Posterior cingulate gyrus (tissue), 11 donors: ENCODE data around the gene ACTC1.
"Not testable (repeated sequence)": the region's sequence is repeated elsewhere in the genome, so short reads cannot be mapped to it uniquely, and the experiment has no call there.

Source experiments
- DNase-seq, 10 donors: peaks; one replicate each; pipeline versions ENCODE4 v3.0.0 to v3.0.0-alpha.2; 2020 to 2021; ENCODE audit warnings: mixed read lengths in 3 of 10
- intact Hi-C: fragments of 100-400 bp; cut with DNase I; formaldehyde crosslinking; loops from one replicate; pipeline ENCODE4 v1.15.1; 2023

Gene ACTC1

GRCh38 chr15:34795267-34796081, at the start of gene ACTC1:
Gene ACTC1, minus strand, starts transcription at chr15:34795549. Its CDS starts 741 bp downstream, at chr15:34794808.
- intact Hi-C loops = loop anchor here (10.0 kb wide), 1 partner anchor 99 kb away; no protein-coding TSS in a partner anchor
- peak in 7 of 10 donors; percentile 19 to 87 (median 38) for DNase-seq

GRCh38 chr15:34841262-34841725, 45.9 kb upstream of the ACTC1 start:
- intact Hi-C loops = no loop called here
- DNase-seq = no peak

GRCh38 chr15:34838282-34838681, 42.9 kb upstream of the ACTC1 start:
- DNase-seq = no peak
- intact Hi-C loops = no loop called here

- DNase-seq = no peak
- intact Hi-C loops = no loop called here
Measured at GRCh38 chr15:34837246-34838016, 42.1 kb upstream of the ACTC1 start.

- intact Hi-C loops = no loop called here
- DNase-seq = no peak
Measured at GRCh38 chr15:34828145-34828911, 33.0 kb upstream of the ACTC1 start.

GRCh38 chr15:34821831-34822230, 26.5 kb upstream of the ACTC1 start:
- DNase-seq = no peak
- intact Hi-C loops = no loop called here

- intact Hi-C loops = no loop called here
- no peak for DNase-seq
Measured at GRCh38 chr15:34820110-34820509, 24.8 kb upstream of the ACTC1 start.

GRCh38 chr15:34818526-34818925, 23.2 kb upstream of the ACTC1 start:
- intact Hi-C loops = no loop called here

GRCh38 chr15:34815836-34816235, 20.5 kb upstream of the ACTC1 start:
- DNase-seq = no peak
- intact Hi-C loops = no loop called here

More at GRCh38 chr15:34818526-34818925, 23.2 kb upstream of the ACTC1 start:
- DNase-seq = no peak

- intact Hi-C loops = no loop called here
- DNase-seq = no peak
Measured at GRCh38 chr15:34813446-34814190, 18.3 kb upstream of the ACTC1 start.

GRCh38 chr15:34812868-34813365, 17.6 kb upstream of the ACTC1 start:
- intact Hi-C loops, DNase-seq: not testable (repeated sequence)

GRCh38 chr15:34812369-34812768, 17.0 kb upstream of the ACTC1 start:
- intact Hi-C loops = no loop called here
- DNase-seq = no peak

GRCh38 chr15:34810443-34811129, 15.2 kb upstream of the ACTC1 start:
- no peak for DNase-seq
- intact Hi-C loops = no loop called here

GRCh38 chr15:34809186-34809585, 13.8 kb upstream of the ACTC1 start:
- no peak for DNase-seq
- intact Hi-C loops = no loop called here

- intact Hi-C loops = no loop called here
- no peak for DNase-seq
Measured at GRCh38 chr15:34808016-34808415, 12.7 kb upstream of the ACTC1 start.

GRCh38 chr15:34807241-34807640, 11.9 kb upstream of the ACTC1 start:
- intact Hi-C loops, DNase-seq: not testable (repeated sequence)

GRCh38 chr15:34804776-34805175, 9.4 kb upstream of the ACTC1 start:
- no peak for DNase-seq
- intact Hi-C loops = no loop called here

GRCh38 chr15:34804113-34804512, 8.8 kb upstream of the ACTC1 start:
- DNase-seq = no peak
- intact Hi-C loops = no loop called here
